Measurements from ENCODE around the gene MSMO1. TPM values are rescaled to one million over a fixed set of nuclear protein-coding genes. Genes with fewer than 3 reads are reported as not detected.

Gene MSMO1
- total and polyA plus RNA-seq, 9 donors, result 16.7 to 199 (median 25.7) TPM

GRCh38 chr4:165302658-165303057 lies 24.8 kb upstream of the MSMO1 start:
- Histone ChIP-seq H3K9me3 (no peaks in the 10 kb centered on the region), H3K27ac (no peak overlapping the region), H3K4me1 (ENCODE audit: insufficient read depth) (no peaks in the 10 kb centered on the region), H3K4me3 (no peak overlapping the region), H3K27me3 (no peaks in the 10 kb centered on the region), H3K36me3 (no peaks in the 10 kb centered on the region)
- intact Hi-C loops (cut with DNase I), result no loop called here
- 96 to 100% (median 99%) methylated on average over 1 of the region's 1 CpG for WGBS, 3 donors
- DNase-seq, result no peak
- TF ChIP-seq EP300 (IDR thresholded peaks at IDR 0.05) (no peak), POLR2A (IDR thresholded peaks at IDR 0.05) (no peak)
- TF ChIP-seq, protein P1, sequence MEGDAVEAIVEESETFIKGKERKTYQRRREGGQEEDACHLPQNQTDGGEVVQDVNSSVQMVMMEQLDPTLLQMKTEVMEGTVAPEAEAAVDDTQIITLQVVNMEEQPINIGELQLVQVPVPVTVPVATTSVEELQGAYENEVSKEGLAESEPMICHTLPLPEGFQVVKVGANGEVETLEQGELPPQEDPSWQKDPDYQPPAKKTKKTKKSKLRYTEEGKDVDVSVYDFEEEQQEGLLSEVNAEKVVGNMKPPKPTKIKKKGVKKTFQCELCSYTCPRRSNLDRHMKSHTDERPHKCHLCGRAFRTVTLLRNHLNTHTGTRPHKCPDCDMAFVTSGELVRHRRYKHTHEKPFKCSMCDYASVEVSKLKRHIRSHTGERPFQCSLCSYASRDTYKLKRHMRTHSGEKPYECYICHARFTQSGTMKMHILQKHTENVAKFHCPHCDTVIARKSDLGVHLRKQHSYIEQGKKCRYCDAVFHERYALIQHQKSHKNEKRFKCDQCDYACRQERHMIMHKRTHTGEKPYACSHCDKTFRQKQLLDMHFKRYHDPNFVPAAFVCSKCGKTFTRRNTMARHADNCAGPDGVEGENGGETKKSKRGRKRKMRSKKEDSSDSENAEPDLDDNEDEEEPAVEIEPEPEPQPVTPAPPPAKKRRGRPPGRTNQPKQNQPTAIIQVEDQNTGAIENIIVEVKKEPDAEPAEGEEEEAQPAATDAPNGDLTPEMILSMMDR (IDR thresholded peaks at IDR 0.05), result no peak

- Histone ChIP-seq H3K4me1 (ENCODE audit: insufficient read depth) (no peaks in the 10 kb centered on the region), H3K36me3 (no peaks in the 10 kb centered on the region), H3K9me3 (no peaks in the 10 kb centered on the region), H3K27ac (no peak overlapping the region), H3K27me3 (no peaks in the 10 kb centered on the region), H3K4me3 (no peak overlapping the region)
- intact Hi-C loops (cut with DNase I), result no loop called here
- no peak for DNase-seq
- 88 to 97% (median 95%) methylated on average over 1 of the region's 1 CpG for WGBS, 3 donors
- TF ChIP-seq EP300 (IDR thresholded peaks at IDR 0.05) (no peak), POLR2A (IDR thresholded peaks at IDR 0.05) (no peak)
- TF ChIP-seq, protein P1 (IDR thresholded peaks at IDR 0.05), result no peak
Observed at GRCh38 chr4:165308166-165308565, 19.3 kb upstream of the MSMO1 start.

- TF ChIP-seq EP300 (IDR thresholded peaks at IDR 0.05) (no peak), POLR2A (IDR thresholded peaks at IDR 0.05) (no peak)
- TF ChIP-seq, protein P1 (IDR thresholded peaks at IDR 0.05), result no peak
- no peaks in the 10 kb centered on the region for H3K27me3 ChIP-seq
- intact Hi-C loops (cut with DNase I), result no loop called here
- DNase-seq, result no peak
- no peaks in the 10 kb centered on the region for H3K4me1 ChIP-seq (ENCODE audit: insufficient read depth)
- H3K36me3 ChIP-seq, result no peaks in the 10 kb centered on the region
- H3K4me3 ChIP-seq, result no peak overlapping the region
- WGBS, 3 donors, result 77 to 87% (median 86%) methylated on average over 2 of the region's 2 CpGs
- no peak overlapping the region for H3K27ac ChIP-seq
- no peaks in the 10 kb centered on the region for H3K9me3 ChIP-seq
Observed at GRCh38 chr4:165308606-165309005, 18.9 kb upstream of the MSMO1 start.

- Histone ChIP-seq H3K4me1 (ENCODE audit: insufficient read depth) (no peaks in the 10 kb centered on the region), H3K27me3 (no peaks in the 10 kb centered on the region), H3K36me3 (no peaks in the 10 kb centered on the region), H3K4me3 (no peak overlapping the region), H3K9me3 (no peaks in the 10 kb centered on the region), H3K27ac (no peak overlapping the region)
- no peak for TF ChIP-seq POLR2A (IDR thresholded peaks at IDR 0.05)
- TF ChIP-seq, protein P1 (IDR thresholded peaks at IDR 0.05), result no peak
- no peak for TF ChIP-seq EP300 (IDR thresholded peaks at IDR 0.05)
- WGBS, 3 donors, result 95 to 98% (median 97%) methylated on average over 4 of the region's 4 CpGs
- DNase-seq, result no peak
- intact Hi-C loops (cut with DNase I), result no loop called here
Observed at GRCh38 chr4:165309456-165309855, 18.0 kb upstream of the MSMO1 start.
